AG04449 (cell line): Measurements from ENCODE around the gene UCP3.

ENCODE experiments used
- CTCF ChIA-PET: fragments of 350-600 bp; formaldehyde crosslinking; extraction: SDS; loops from one replicate; lab custom pipeline; 2021; ENCODE audit warnings: antibody characterized with exemption; lab: Yijun Ruan, JAX
- POLR2A ChIA-PET: fragments of 400-600, 350-600 bp; formaldehyde crosslinking; extraction: SDS; loops from one replicate; lab custom pipeline; 2020; ENCODE audit warnings: antibody characterized with exemption, inconsistent platforms; lab: Yijun Ruan, JAX
- DNase-seq: peaks from one replicate; pipeline ENCODE4 v3.0.0-alpha.2; 2010; ENCODE audit warnings: low read depth, low spot score
- H3K4me3 ChIP-seq: 2 replicates; pipeline ENCODE4 v1.5.1; 2011; ENCODE audit warnings: low read depth, mild to moderate bottlenecking, control low read depth, low read length
- CTCF ChIP-seq: IDR thresholded peaks from one replicate; pipeline ENCODE4 v1.5.1; 2011; ENCODE audit warnings: mild to moderate bottlenecking, moderate library complexity, low read length, control low read depth, inconsistent platforms; ENCODE audit not compliant: insufficient read depth; ENCODE audit errors: missing control alignments

UCP3 gene

GRCh38 chr11:74019860-74020259 is 11.0 kb upstream of the UCP3 start:
- no peak overlapping the region for H3K4me3 ChIP-seq
- POLR2A ChIA-PET = no interaction called here
- no peak for DNase-seq
- CTCF ChIA-PET = interaction anchor here (0.6 kb wide), 1 partner anchor 116 kb away, joined by 4 read pairs; no protein-coding TSS in a partner anchor
- no peak for TF ChIP-seq CTCF

GRCh38 chr11:74019104-74019738 is 10.3 kb upstream of the UCP3 start:
- ChIA-PET CTCF (interaction anchor here (0.6 kb wide), 1 partner anchor 117 kb away, joined by 4 read pairs; no protein-coding TSS in a partner anchor), POLR2A (no interaction called here)
- no peak for DNase-seq
- H3K4me3 ChIP-seq = no peak overlapping the region
- TF ChIP-seq CTCF = no peak

- ChIA-PET CTCF (no interaction called here), POLR2A (no interaction called here)
- TF ChIP-seq CTCF = no peak
- H3K4me3 ChIP-seq = no peak overlapping the region
- no peak for DNase-seq
Observed at GRCh38 chr11:74018331-74019005, 9.6 kb upstream of the UCP3 start.

DNA sequence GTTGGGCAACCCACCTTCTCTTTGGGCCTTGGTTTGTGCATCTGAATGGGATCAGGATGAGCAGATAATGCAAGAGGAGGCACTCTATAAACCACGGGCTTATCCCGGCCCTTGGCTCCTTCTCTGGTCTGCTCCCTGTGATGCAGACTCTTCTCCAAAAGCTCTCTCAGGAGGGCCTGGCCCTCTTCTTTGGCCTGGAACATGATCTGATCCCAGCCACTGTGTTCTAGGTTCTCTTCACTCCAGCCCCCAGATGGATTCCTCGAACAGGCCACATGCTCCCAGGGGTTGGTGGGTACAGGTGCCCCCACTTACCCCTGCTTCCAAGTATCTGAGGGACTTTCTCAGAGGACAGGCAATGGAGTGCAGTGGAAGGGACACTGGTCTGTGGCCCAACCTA is 8.7 kb upstream of the UCP3 start:
- POLR2A ChIA-PET = no interaction called here
- no peak overlapping the region for H3K4me3 ChIP-seq
- no peak for TF ChIP-seq CTCF
- CTCF ChIA-PET = no interaction called here
- no peak for DNase-seq

GRCh38 chr11:74015919-74016684 is 7.2 kb upstream of the UCP3 start:
- ChIA-PET CTCF (no interaction called here), POLR2A (interaction anchor here (0.7 kb wide), 1 partner anchor 19 kb away, joined by 3 read pairs; no protein-coding TSS in a partner anchor)
- no peak overlapping the region for H3K4me3 ChIP-seq
- no peak for DNase-seq
- no peak for TF ChIP-seq CTCF

- ChIA-PET CTCF (interaction anchor here (1.4 kb wide), 1 partner anchor 15 kb away, joined by 3 read pairs; no protein-coding TSS in a partner anchor), POLR2A (interaction anchor here (0.7 kb wide), 1 partner anchor 41 kb away, joined by 3 read pairs; no protein-coding TSS in a partner anchor)
- TF ChIP-seq CTCF = no peak
- H3K4me3 ChIP-seq = no peak overlapping the region
- no peak for DNase-seq
Observed at GRCh38 chr11:74014880-74015279, 6.0 kb upstream of the UCP3 start.
